ENCODE measurements around the gene HOXD12. TPM values are rescaled to one million over a fixed set of nuclear protein-coding genes. Genes with fewer than 3 reads are reported as not detected.
A peak's percentile ranks its signal among the peaks of the same experiment; 100 is the strongest.

The HOXD12 gene
- total RNA-seq, 8 experiments from 2014 or later = 0.13 to 1.2 (median 0.33) TPM; not detected in 5

GRCh38 chr2:176105730-176106580 is 6.4 kb downstream of the HOXD12 start:
- Histone ChIP-seq H3K4me1 (replicated peaks in 1 of 2) (peaks cover 0 to 24% of the 10 kb centered on the region in 2 donors), H3K27ac (no peak overlapping the region), H3K4me3 (no peak overlapping the region)
- 0 to 40% (median 8%) methylated on average over 2 to 15 of the region's 25 CpGs for WGBS, 10 experiments
- in situ Hi-C loops (cut with MboI; ENCODE audit: low pct_unique_long_range_greater_than_20kb in 2 of 9, low sequenced_read_pairs in 9 of 9, unreplicated experiment in 9 of 9) = loop anchor here in 3 of 9 experiments (25.0 kb wide), 3 partner anchors 706 to 1656 kb away; no protein-coding TSS in a partner anchor
- peak in 1 of 8 experiments; percentile 2 for ATAC-seq (replicated peaks in 6 of 8)

- Histone ChIP-seq H3K4me3 (peak within 1 kb of the TSS in 4 of 5 donors; percentile 1 to 18 (median 12)), H3K27ac (no peak within 1 kb of the TSS), H3K4me1 (replicated peaks in 1 of 2) (peaks cover 0 to 24% of the 10 kb centered on the region in 2 donors)
- in situ Hi-C loops (cut with MboI; ENCODE audit: low pct_unique_long_range_greater_than_20kb in 2 of 9, low sequenced_read_pairs in 9 of 9, unreplicated experiment in 9 of 9) = loop anchor here in 3 of 9 experiments (25.0 kb wide), 3 partner anchors 705 to 1655 kb away; no protein-coding TSS in a partner anchor
- 0 to 12% (median 4%) methylated on average over 1 to 10 of the region's 85 CpGs; no CpG with 5 or more reads in 2 of the 10 experiments for WGBS, 10 experiments
- ATAC-seq (replicated peaks in 6 of 8) = peak; percentile 13 to 77 (median 59)
Observed at GRCh38 chr2:176106581-176107539, 7.3 kb downstream of the HOXD12 start, which contains the start of gene HOXD11. HOXD11 (plus strand) TSS chr2:176107280; CDS start chr2:176107356, 76 bp downstream.

- ATAC-seq (replicated peaks in 6 of 8) = peak in 4 of 8 experiments; percentile 11 to 17 (median 14)
- Histone ChIP-seq H3K4me3 (peak overlapping the region in 3 of 5 donors; percentile 1 to 18 (median 14)), H3K4me1 (replicated peaks in 1 of 2) (peaks cover 0 to 24% of the 10 kb centered on the region in 2 donors), H3K27ac (no peak overlapping the region)
- in situ Hi-C loops (cut with MboI; ENCODE audit: low pct_unique_long_range_greater_than_20kb in 2 of 9, low sequenced_read_pairs in 9 of 9, unreplicated experiment in 9 of 9) = loop anchor here in 3 of 9 experiments (25.0 kb wide), 3 partner anchors 705 to 1655 kb away; no protein-coding TSS in a partner anchor
- no CpG with 5 or more reads among the region's 59 CpGs for WGBS, 10 experiments
Observed at GRCh38 chr2:176107731-176108181, 8.2 kb downstream of the HOXD12 start.

- in situ Hi-C loops (cut with MboI; ENCODE audit: low pct_unique_long_range_greater_than_20kb in 2 of 9, low sequenced_read_pairs in 9 of 9, unreplicated experiment in 9 of 9) = loop anchor here in 3 of 9 experiments (25.0 kb wide), 3 partner anchors 703 to 1653 kb away; no protein-coding TSS in a partner anchor
- H3K27ac ChIP-seq = no peak overlapping the region
- H3K4me3 ChIP-seq = no peak overlapping the region
- 0 to 100% (median 18%) methylated on average over 1 to 19 of the region's 26 CpGs; no CpG with 5 or more reads in 1 of the 10 experiments for WGBS, 10 experiments
- no peak for ATAC-seq (replicated peaks in 6 of 8)
- peaks cover 0 to 20% of the 10 kb centered on the region in 2 donors for H3K4me1 ChIP-seq (replicated peaks in 1 of 2)
Observed at GRCh38 chr2:176109192-176109901, 9.8 kb downstream of the HOXD12 start.

GRCh38 chr2:176109946-176110345 is 10.4 kb downstream of the HOXD12 start:
- ATAC-seq (replicated peaks in 6 of 8) = no peak
- no peak overlapping the region for H3K27ac ChIP-seq
- 0 to 57% (median 20%) methylated on average over 1 to 4 of the region's 4 CpGs; no CpG with 5 or more reads in 3 of the 10 experiments for WGBS, 10 experiments
- in situ Hi-C loops (cut with MboI; ENCODE audit: low pct_unique_long_range_greater_than_20kb in 2 of 9, low sequenced_read_pairs in 9 of 9, unreplicated experiment in 9 of 9) = loop anchor here in 3 of 9 experiments (25.0 kb wide), 3 partner anchors 702 to 1652 kb away; no protein-coding TSS in a partner anchor
- no peak overlapping the region for H3K4me3 ChIP-seq
- H3K4me1 ChIP-seq (replicated peaks in 1 of 2) = peaks cover 0 to 16% of the 10 kb centered on the region in 2 donors

- H3K27ac ChIP-seq = no peak overlapping the region
- no peak overlapping the region for H3K4me3 ChIP-seq
- no peak for ATAC-seq (replicated peaks in 6 of 8)
- WGBS, 10 experiments = 0 to 67% (median 26%) methylated on average over 1 to 7 of the region's 7 CpGs
- in situ Hi-C loops (cut with MboI; ENCODE audit: low pct_unique_long_range_greater_than_20kb in 2 of 9, low sequenced_read_pairs in 9 of 9, unreplicated experiment in 9 of 9) = loop anchor here in 3 of 9 experiments (25.0 kb wide), 3 partner anchors 702 to 1652 kb away; no protein-coding TSS in a partner anchor
- H3K4me1 ChIP-seq (replicated peaks in 1 of 2) = peaks cover 0 to 16% of the 10 kb centered on the region in 2 donors
Observed at GRCh38 chr2:176110415-176111308, 11.1 kb downstream of the HOXD12 start.

GRCh38 chr2:176111309-176111663 is 11.7 kb downstream of the HOXD12 start:
- Histone ChIP-seq H3K4me1 (replicated peaks in 1 of 2) (peaks cover 0 to 16% of the 10 kb centered on the region in 2 donors), H3K4me3 (no peak overlapping the region), H3K27ac (no peak overlapping the region)
- in situ Hi-C loops (cut with MboI; ENCODE audit: low pct_unique_long_range_greater_than_20kb in 2 of 9, low sequenced_read_pairs in 9 of 9, unreplicated experiment in 9 of 9) = loop anchor here in 3 of 9 experiments (25.0 kb wide), 3 partner anchors 701 to 1651 kb away; no protein-coding TSS in a partner anchor
- ATAC-seq (replicated peaks in 6 of 8) = peak; percentile 0 to 55 (median 40)
- WGBS, 10 experiments = 0 to 100% (median 4%) methylated on average over 1 to 16 of the region's 16 CpGs

GRCh38 chr2:176111846-176112374 is 12.3 kb downstream of the HOXD12 start:
- H3K27ac ChIP-seq = no peak overlapping the region
- WGBS, 10 experiments = 0 to 100% (median 7%) methylated on average over 1 to 21 of the region's 29 CpGs; no CpG with 5 or more reads in 1 of the 10 experiments
- ATAC-seq (replicated peaks in 6 of 8) = no peak
- H3K4me1 ChIP-seq (replicated peaks in 1 of 2) = peaks cover 0 to 13% of the 10 kb centered on the region in 2 donors
- no peak overlapping the region for H3K4me3 ChIP-seq
- in situ Hi-C loops (cut with MboI; ENCODE audit: low pct_unique_long_range_greater_than_20kb in 2 of 9, low sequenced_read_pairs in 9 of 9, unreplicated experiment in 9 of 9) = loop anchor here in 3 of 9 experiments (25.0 kb wide), 3 partner anchors 700 to 1650 kb away; no protein-coding TSS in a partner anchor

GRCh38 chr2:176112375-176113302 is 13.0 kb downstream of the HOXD12 start:
- in situ Hi-C loops (cut with MboI; ENCODE audit: low pct_unique_long_range_greater_than_20kb in 2 of 9, low sequenced_read_pairs in 9 of 9, unreplicated experiment in 9 of 9) = loop anchor here in 3 of 9 experiments (25.0 kb wide), 3 partner anchors 700 to 1650 kb away; no protein-coding TSS in a partner anchor

More at GRCh38 chr2:176112375-176113302, 13.0 kb downstream of the HOXD12 start:
- H3K4me3 ChIP-seq = no peak overlapping the region
- no peak overlapping the region for H3K27ac ChIP-seq
- H3K4me1 ChIP-seq (replicated peaks in 1 of 2) = peaks cover 0 to 6% of the 10 kb centered on the region in 2 donors
- 0 to 29% (median 5%) methylated on average over 1 to 15 of the region's 40 CpGs; no CpG with 5 or more reads in 3 of the 10 experiments for WGBS, 10 experiments
- no peak for ATAC-seq (replicated peaks in 6 of 8)
